HG03571 (cell line): Measurements from ENCODE around the gene KIAA1191.
A peak's percentile ranks its signal among the peaks of the same experiment; 100 is the strongest.

Source experiments
- ATAC-seq: cut with Tn5 transposase; IDR thresholded peaks from one replicate; pipeline ENCODE4 v1.9.1; 2021; ENCODE audit not compliant: unreplicated experiment

Gene KIAA1191

GRCh38 chr5:176365351-176366231 lies 4.0 kb upstream of the KIAA1191 start, which contains the start of gene ARL10:
Gene ARL10, plus strand, starts transcription at chr5:176365487. Its CDS starts 77 bp downstream, at chr5:176365564.
- no peak for ATAC-seq

- no peak for ATAC-seq
Observed at GRCh38 chr5:176364765-176365350, 3.3 kb upstream of the KIAA1191 start.

- peak; percentile 1 for ATAC-seq
Observed at GRCh38 chr5:176362233-176362490, 598 bp upstream of the KIAA1191 start.

GRCh38 chr5:176360894-176361436 lies 599 bp downstream of the KIAA1191 start:
- no peak for ATAC-seq

GRCh38 chr5:176359658-176360057 lies 1.9 kb downstream of the KIAA1191 start:
- no peak for ATAC-seq

DNA sequence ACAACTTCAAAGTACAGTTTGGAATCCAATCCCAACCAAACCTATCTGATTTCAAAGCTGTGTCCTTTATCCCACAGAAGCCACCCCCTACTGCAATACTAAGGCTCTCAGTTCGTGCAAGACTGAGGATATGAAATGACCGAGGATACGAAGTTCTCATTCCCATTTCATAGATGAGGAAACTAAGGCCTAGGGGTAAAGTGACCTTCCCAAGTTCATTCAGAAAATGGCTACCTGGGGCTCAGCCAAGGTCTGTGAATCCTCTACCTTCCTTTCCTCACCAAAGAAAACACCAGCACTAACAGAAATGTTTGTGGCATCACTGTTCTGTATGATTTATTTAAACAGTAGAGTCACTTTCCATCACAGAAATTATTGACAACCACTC lies 5.4 kb downstream of the KIAA1191 start:
- ATAC-seq, result no peak

DNA sequence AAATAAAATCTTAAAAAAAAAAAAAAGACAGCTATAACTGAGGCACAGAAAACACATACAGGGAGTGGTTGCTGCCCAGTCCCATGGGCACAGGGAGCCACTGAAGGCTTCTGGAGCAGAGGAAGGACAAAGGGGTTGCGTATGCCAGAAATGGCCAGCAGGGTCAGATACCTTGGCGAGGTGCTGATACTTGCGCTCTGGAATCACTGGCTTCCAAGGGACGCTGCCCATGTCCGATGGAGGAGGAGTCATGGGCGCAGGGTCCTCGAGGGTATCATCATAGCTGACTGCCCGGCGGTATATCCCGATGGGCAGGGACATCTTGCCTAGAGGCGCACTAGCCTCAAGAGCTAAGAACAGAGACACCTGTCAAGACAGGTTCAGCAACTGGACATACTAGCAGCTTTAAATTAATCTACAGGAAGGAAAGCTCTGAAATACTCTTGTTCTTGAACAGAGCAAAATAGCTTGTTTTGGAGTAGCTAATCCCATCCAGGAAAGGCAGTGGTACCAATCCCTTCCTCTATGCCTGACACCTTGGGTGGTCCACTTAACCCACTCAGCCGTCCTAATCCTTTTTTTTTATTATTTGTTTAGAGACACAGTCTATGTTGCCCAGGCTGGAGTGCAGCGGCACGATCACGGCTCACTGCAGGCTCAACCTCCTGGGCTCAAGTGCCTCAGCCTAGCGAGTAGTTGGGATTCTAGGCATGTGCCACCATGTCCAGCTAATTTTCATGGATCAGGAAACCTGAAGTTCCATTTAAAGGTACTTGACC lies 6.0 kb downstream of the KIAA1191 start:
- no peak for ATAC-seq

GRCh38 chr5:176353533-176353932 lies 8.0 kb downstream of the KIAA1191 start:
- ATAC-seq, result no peak

DNA sequence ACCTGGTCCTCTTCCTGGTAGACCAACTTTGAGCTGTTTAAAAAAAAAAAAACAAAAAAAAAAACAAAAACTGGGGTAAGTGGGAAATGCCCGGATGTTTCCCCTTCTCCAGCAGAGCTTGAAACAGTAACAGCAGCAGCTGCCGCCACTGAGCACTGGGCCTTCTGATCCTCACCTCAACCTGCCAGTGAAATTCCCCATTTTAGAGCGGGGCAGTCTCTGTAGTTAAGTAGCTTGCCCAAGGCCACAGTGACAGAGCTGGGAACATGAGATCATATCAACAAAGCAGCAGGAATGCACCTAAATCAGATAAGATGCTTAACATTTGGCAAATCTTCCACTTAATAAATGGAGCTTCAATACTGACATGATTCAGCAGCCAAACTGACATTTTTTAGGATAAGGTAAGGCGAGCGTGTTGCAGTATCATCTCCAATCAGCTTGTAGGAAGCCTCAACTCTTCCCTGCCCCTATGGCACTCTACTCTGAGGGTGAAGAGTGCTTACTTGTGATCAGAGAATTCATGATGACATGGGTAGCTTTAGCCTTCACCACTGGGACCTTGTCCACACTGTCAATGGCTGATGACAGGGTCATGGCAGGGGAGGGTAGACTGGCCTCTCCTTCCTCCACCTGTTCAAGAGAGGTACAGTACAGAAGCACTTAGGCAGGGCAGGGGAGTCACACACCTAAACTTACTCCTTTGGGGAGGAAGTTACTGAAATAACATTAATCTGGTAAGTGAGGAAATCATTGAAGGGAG lies 9.3 kb downstream of the KIAA1191 start:
- ATAC-seq, result no peak

GRCh38 chr5:176350416-176350815 lies 11.1 kb downstream of the KIAA1191 start:
- no peak for ATAC-seq

GRCh38 chr5:176342766-176343458 lies 18.7 kb downstream of the KIAA1191 start:
- ATAC-seq, result no peak

- ATAC-seq, result no peak
Observed at GRCh38 chr5:176342158-176342483, 19.4 kb downstream of the KIAA1191 start.

GRCh38 chr5:176341325-176342157 lies 20.0 kb downstream of the KIAA1191 start:
- ATAC-seq, result no peak

DNA sequence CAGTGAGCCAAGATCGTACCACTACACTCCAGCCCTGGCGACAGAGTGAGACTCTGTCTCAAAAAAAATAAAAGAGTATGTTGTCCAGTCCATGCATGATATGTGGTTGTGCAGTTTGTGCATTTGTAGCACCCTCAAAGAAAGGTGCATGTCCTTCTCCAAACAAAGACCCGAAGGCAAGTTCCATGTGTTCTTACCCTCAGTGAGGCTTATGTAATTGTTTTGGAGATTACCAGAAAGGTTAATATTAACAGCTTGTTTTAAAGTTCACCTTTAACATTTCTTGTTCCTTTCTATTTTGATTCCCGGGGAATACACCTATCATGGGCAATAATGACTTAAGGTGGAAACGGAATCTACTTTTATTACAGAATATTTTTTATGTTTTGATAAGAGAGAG lies 22.3 kb downstream of the KIAA1191 start:
- ATAC-seq, result no peak

- ATAC-seq, result no peak
Observed at GRCh38 chr5:176337913-176338312, 23.7 kb downstream of the KIAA1191 start.

DNA sequence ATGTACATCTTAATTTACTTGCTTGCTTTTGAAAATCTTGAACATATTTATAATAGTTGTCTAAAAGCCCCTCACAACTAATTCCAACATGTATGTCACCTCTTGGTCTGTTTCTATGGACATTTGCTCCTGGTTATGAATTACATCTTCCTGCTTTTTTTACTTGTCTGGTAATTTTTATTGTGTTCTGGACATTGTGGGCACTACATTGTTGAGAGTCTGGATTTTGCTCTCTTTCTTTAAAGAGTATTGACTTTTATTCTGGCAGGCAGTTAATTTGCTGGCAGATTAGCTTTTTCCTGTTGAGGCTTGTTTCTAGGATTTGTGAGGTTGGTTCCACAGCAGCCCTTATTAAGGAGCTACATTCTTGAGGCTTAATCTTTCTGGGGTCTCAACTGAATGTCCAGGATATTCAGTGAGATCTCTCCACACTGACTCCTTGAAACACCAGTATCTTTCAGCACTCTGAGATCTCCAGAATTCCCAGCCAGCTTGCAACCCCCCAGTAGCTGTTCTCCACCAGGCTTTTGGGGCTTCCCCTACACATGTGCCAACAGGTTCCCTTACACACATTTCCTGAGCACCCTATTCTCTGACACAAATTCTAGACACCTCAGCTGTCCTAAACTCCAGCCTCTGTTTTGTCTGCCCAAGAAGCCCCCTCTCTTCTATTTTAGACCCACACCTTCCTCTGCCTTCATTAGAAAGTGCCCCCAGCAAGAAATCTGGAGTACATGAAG lies 27.4 kb downstream of the KIAA1191 start:
- no peak for ATAC-seq

GRCh38 chr5:176320577-176320976 lies 41.0 kb downstream of the KIAA1191 start:
- no peak for ATAC-seq

GRCh38 chr5:176319827-176320554 lies 41.6 kb downstream of the KIAA1191 start:
- no peak for ATAC-seq
